ENCODE measurements around the gene FYB2.

The FYB2 gene, protein sequence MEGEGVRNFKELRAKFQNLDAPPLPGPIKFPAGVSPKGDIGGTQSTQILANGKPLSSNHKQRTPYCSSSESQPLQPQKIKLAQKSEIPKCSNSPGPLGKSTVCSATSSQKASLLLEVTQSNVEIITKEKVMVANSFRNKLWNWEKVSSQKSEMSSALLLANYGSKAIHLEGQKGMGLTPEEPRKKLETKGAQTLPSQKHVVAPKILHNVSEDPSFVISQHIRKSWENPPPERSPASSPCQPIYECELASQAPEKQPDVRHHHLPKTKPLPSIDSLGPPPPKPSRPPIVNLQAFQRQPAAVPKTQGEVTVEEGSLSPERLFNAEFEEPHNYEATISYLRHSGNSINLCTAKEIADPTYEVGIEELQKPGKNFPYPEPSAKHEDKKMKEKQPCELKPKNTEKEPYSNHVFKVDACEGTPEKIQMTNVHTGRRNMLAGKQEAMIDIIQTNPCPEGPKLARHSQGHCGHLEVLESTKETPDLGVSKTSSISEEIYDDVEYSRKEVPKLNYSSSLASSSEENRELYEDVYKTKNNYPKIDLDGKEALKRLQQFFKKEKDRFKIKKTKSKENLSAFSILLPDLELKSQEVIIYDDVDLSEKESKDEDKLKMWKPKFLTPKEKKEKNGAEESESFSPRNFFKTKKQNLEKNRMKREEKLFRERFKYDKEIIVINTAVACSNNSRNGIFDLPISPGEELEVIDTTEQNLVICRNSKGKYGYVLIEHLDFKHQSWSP

DNA sequence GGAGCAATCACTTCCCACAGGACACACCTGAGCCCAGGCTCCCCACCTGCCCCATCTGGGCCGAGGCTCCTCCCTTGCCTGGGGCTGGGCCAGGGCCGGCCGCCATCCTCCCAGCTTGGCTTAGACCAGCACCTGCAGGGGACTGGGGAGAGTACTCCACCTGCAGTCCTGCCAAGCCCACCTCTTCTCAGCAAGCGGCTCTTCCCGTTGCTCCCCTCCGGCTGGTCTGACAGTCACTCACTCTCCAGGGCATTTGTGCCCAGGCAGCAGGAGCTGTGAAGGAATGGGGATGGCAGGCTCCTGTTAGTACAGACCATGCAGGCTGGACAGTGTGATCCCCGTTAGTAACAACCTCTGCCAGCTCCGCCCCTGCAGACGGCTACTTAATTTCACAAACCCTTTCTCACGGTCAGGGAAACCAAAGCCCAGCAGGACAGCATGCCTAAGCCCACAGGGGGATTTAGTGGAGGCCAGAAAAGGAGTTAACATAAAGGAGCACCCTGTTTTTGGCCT is at the start of gene FYB2:
Gene FYB2, minus strand, starts transcription at position 18 of the 513 bp plus-strand sequence. CDS start 114 bp downstream, outside the sequence.
- DNase-seq: no peak

DNA sequence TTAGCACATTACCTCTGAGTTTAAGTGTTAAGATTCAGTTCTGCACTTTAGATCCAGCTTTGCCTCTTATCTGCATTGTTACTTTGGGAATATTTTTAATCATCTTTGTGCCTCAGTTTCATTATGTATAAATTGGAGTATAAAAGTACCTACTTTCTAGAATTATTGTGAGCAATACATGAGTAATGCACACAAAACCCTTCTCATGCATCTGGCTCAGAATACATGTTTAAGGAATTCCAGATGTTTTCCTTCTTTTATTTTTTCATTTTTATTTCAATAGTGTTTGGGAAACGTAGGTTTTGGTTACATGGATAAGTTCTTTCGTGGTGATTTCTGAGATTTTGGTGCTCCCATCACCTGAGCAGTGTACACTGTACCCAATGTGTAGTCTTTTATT is 49.6 kb upstream of the FYB2 start:
- no peak for DNase-seq

DNA sequence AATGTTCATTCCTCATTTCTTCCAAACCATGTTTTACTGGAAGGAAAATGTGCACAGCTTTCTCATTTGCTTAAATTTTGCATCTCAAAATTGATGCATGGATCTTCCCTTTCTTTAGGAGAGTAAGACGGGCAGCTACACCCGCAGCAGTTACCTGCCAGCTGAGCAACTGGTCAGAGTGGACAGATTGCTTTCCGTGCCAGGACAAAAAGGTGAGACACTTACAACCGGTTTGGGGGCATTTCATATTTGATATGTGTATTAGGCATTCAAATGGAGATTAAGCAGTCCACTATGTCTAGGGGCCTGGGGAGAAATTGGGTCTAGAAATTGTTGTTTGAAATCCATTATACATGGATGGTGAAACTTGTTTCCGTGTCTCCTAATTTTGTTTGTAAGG is 48.3 kb upstream of the FYB2 start:
- DNase-seq: no peak

DNA sequence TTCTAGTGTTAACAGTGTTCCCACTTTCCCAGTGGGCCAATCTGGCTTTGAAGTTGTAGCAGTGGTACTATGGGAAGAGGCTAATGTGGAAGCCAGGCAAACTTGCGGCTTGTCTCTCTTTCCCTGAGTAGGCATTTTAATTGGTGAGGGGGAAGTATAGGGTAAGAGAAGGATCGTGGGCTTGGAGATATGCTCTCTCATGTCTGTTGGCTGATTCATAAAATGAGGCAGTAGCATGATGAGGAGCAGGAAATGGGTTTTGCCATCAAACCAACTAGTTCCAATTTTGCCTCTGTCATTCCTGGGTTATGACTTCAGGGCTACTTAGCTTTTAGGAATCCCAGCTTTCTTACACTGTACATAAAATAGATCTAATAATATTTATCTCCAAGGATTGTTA is 47.5 kb upstream of the FYB2 start:
- no peak for DNase-seq

- DNase-seq: no peak
Measured at GRCh38 chr1:56864430-56864829, 45.2 kb upstream of the FYB2 start.

DNA sequence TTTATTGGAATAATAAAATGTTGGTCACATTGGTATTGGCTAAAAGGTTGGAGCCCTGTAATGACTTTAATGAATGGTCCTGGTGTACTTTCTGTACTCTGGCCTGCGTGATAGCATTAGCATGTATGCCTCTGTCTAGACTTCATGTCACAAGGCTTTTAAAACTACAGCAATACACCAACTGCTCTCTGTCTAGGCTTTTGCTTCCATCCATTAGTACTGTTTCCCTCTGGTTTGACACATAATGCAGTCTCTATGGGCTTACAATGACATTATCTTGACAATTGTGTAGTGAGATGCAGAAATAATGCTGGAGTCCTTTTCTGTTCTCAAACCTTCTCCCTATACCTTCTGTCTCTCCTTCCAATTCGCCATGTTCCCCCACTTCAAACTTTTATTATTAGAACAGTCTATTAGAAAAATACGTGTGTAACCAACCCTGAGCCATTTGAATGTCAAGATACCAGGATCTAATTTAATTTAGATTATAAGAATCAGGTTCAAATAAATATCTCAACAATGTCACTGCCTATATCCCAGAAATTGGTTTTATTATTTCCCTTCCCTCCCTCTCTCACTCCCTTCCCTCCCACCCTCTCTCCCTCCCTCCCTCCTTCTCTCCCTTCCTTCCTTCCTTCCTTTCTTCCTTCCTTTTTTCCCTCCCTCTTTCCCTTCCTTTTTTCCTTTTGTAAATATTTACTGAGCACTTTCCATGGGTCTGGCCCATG is 44.2 kb upstream of the FYB2 start:
- DNase-seq: no peak

DNA sequence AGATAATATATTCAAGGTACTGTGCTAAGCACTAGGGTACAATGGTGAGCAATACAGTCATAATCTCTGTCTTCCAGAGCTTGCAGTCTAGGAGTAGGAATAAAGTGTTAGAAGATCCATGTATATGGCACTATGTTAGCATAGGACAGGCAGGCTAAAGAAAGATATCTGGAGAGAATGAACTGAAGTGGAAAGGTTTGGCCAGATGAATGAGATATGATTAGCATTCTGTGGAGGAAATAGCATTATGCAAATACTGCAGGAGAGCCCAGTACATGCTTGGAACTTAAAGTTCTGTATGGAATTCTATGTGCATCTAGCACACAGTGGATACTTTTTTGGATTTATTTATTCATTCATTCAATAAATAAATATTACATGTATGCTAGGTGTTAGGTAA is 40.1 kb upstream of the FYB2 start:
- no peak for DNase-seq

- no peak for DNase-seq
Measured at GRCh38 chr1:56856186-56856585, 37.0 kb upstream of the FYB2 start.

- DNase-seq: no peak
Measured at GRCh38 chr1:56855190-56855589, 36.0 kb upstream of the FYB2 start.

- DNase-seq: no peak
Measured at GRCh38 chr1:56854521-56855099, 35.4 kb upstream of the FYB2 start, which contains the start of gene C8A. Gene C8A (plus strand): TSS chr1:56854797. CDS start chr1:56854902, 105 bp downstream.

- no peak for DNase-seq
Measured at GRCh38 chr1:56852476-56852875, 33.3 kb upstream of the FYB2 start.

GRCh38 chr1:56850922-56851321 is 31.7 kb upstream of the FYB2 start:
- DNase-seq: no peak

GRCh38 chr1:56850411-56850810 is 31.2 kb upstream of the FYB2 start:
- DNase-seq: no peak

DNA sequence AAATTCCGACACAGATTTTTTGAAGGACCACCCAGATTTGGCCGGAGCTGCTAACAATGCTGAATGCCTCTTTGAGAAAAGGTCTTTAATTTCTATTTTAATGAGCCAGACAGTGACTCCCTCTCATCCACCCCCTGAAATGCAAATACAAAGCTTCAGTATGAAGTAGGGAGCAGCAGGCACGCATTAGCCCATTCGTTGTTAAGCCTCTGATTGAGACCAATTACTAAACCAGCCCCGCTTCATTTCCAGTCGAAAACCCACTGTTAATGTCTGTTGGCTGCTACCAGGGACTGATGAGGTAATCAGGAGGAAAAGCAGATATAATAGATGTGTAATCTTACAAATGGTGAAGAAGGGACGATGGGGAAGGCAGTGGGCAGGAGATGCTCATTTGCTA is 30.5 kb upstream of the FYB2 start:
- no peak for DNase-seq

GRCh38 chr1:56845343-56845742 is 26.1 kb upstream of the FYB2 start:
- DNase-seq: no peak

DNA sequence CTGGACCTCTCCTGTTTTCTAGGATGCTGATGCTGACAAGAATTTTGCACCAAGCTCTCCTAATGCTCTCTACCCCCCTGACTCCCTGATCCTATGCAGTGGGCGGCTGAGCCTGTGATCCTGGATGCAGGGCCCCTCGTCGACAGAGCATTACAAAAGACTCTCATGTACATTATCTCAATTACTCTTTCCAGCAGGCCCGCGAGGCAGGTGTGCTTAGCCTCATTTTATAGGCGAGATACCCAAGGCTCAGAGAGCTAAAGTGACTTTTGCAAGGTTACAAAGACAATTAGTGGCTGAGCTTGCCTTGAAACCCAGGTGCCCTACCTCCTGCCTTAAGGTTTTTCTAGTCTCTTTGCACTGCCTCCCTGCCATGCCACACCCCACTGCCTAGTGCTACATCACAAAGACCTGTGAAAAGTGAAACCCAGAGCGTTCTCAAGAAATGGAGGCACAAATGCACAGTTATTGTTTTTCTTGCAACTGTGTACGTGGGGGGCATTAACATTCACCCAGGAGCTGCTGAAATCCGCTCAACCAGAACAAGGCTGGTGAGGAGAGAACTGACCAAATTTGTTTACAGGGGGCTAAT is 25.4 kb upstream of the FYB2 start:
- no peak for DNase-seq

GRCh38 chr1:56843544-56843943 is 24.3 kb upstream of the FYB2 start:
- no peak for DNase-seq

- no peak for DNase-seq
Measured at GRCh38 chr1:56838759-56839158, 19.6 kb upstream of the FYB2 start.

DNA sequence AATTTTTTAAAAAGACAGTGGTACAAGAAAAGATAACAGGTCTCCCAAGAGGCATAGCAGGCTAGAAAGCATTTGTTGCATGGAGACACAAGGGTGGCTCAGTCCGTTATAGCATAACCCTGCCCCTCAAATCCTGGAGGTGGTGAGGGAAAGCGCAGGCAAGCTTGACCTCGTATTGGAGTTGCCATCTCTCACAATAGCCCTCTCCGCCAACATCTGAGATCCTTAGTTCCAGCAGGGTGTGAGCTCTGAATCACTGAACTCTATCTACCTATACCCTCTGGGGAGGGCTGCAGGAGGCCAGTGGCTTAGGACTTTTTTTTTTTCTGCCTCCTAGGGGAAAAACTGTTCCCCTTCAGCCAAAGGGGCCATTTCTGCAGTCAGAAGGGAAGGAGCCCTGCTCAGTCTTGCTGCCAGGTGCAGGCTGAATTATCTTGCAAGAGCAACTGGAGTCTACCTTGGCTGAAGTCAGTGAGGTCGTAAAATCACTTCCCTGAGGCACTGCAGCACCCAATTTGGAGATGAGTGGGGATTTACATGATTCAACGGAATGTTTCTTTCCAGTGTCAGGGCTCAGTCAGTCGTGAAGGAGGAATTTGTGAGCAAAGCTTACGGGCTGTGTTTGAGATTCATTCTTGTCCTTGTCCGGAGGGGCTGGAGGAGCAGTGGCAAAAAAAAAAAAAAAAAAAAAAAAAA is 18.2 kb upstream of the FYB2 start:
- DNase-seq: no peak

DNA sequence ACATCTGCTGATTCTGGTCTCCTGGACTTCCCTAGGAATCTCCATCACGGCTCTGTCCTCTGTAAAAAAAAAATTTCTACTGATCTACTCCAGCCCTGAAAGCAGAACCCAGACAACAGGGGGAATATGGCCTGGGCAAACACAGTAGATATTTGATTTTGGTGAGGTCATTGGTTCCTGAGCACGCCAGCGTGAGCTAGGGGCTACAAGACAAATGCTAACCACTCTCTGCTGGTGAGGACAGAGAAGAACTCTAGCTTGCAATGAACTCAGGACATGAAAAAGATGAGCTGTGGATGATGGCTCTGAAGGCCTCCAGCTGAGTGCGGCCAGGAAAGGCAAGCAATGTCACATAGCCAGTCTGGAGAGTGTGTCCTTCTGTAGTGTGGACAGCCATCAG is 17.2 kb upstream of the FYB2 start:
- DNase-seq: no peak

GRCh38 chr1:56835657-56836056 is 16.5 kb upstream of the FYB2 start:
- no peak for DNase-seq

All from CD4-positive, alpha-beta T cell treated with Interleukin-21 for 1 hour (primary cell).